Vagina (tissue), 2 donors: ENCODE measurements around the gene ARHGAP33. TPM values are rescaled to one million over a fixed set of nuclear protein-coding genes. Genes with fewer than 3 reads are reported as not detected.

ENCODE experiments used
- DNase-seq, 2 donors: peaks; one replicate each; pipeline ENCODE4 v3.0.0-alpha.2; 2017; ENCODE audit errors: extremely low spot score in 2 of 2
- H3K27ac ChIP-seq: fragments of 200-600 bp; sonication (generic); one replicate; pipeline ENCODE4 v1.5.1; 2019
- H3K27me3 ChIP-seq: fragments of 200-600 bp; sonication (generic); one replicate; pipeline ENCODE4 v1.5.1; 2019
- H3K36me3 ChIP-seq, 2 donors: fragments of 200-600 bp; sonication (generic); one replicate each; pipeline ENCODE4 v1.5.1; 2017 to 2019
- H3K4me1 ChIP-seq: fragments of 200-600 bp; sonication (generic); one replicate; pipeline ENCODE4 v1.5.1; 2019
- H3K4me3 ChIP-seq, 2 donors: fragments of 200-600 bp; sonication (generic); 1 replicate in 1 of 2; 2 replicates in 1 of 2; pipeline ENCODE4 v1.5.1; 2016 to 2019
- H3K9me3 ChIP-seq: fragments of 200-600 bp; sonication (generic); one replicate; pipeline ENCODE4 v1.5.1; 2019
- POLR2A ChIP-seq, 2 donors: fragments of 450-650 bp; IDR thresholded peaks; one replicate each; pipeline ENCODE4 v1.6.1; 2017; ENCODE audit warnings: antibody characterized with exemption in 2 of 2, mild to moderate bottlenecking in 2 of 2, moderate library complexity in 2 of 2
- POLR2AphosphoS5 ChIP-seq, 2 donors: sonication (generic); formaldehyde crosslinking; IDR thresholded peaks; one replicate each; pipeline ENCODE4 v1.9.0; 2017; ENCODE audit warnings: antibody characterized with exemption in 2 of 2, mild to moderate bottlenecking in 2 of 2, low read depth in 1 of 2; ENCODE audit not compliant: insufficient read depth in 1 of 2
- intact Hi-C: fragments of 100-400 bp; cut with DNase I; formaldehyde crosslinking; loops from one replicate; pipeline ENCODE4 v1.15.1; 2023
- total RNA-seq: library from RNA; depleted of rRNA; stranded (reverse); fragments of >200 nt; gene quantifications from one replicate; pipeline ENCODE4 v1.2.3, GENCODE V29; 2016
- TF ChIP-seq, protein P1 (sequence below), 3 experiments: fragments of 450-650 bp in 2 of 3; fragments of 200-600 bp in 1 of 3; sonication (generic) in 1 of 3; IDR thresholded peaks; one replicate each; pipeline ENCODE4 v1.5.1; 2017 to 2019; ENCODE audit warnings: antibody characterized with exemption in 3 of 3, mild to moderate bottlenecking in 2 of 3, moderate library complexity in 2 of 3

The ARHGAP33 gene
- total RNA-seq, 1 donor from 2014 or later = 35.4 TPM

DNA sequence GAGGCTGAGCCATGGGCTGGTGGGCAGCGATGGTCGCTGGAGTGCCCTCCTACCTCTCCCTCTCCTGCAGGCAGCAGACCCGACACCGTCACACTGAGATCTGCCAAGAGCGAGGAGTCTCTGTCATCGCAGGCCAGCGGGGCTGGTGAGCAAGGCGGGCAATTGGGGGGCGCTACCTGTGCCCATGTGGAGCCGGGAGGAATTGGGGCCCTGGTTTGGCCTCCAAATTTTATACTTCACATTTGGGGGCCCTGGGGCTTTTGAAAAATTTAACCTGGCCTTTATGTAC is 9.9 kb downstream of the ARHGAP33 start:
- Histone ChIP-seq H3K27me3 (no peaks in the 10 kb centered on the region), H3K4me1 (no peaks in the 10 kb centered on the region), H3K4me3 (no peak overlapping the region), H3K27ac (no peak overlapping the region), H3K36me3 (peaks cover 0 to 16% of the 10 kb centered on the region in 2 donors), H3K9me3 (no peaks in the 10 kb centered on the region)
- DNase-seq = no peak
- intact Hi-C loops = no loop called here
- TF ChIP-seq, protein P1, sequence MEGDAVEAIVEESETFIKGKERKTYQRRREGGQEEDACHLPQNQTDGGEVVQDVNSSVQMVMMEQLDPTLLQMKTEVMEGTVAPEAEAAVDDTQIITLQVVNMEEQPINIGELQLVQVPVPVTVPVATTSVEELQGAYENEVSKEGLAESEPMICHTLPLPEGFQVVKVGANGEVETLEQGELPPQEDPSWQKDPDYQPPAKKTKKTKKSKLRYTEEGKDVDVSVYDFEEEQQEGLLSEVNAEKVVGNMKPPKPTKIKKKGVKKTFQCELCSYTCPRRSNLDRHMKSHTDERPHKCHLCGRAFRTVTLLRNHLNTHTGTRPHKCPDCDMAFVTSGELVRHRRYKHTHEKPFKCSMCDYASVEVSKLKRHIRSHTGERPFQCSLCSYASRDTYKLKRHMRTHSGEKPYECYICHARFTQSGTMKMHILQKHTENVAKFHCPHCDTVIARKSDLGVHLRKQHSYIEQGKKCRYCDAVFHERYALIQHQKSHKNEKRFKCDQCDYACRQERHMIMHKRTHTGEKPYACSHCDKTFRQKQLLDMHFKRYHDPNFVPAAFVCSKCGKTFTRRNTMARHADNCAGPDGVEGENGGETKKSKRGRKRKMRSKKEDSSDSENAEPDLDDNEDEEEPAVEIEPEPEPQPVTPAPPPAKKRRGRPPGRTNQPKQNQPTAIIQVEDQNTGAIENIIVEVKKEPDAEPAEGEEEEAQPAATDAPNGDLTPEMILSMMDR (IDR thresholded peaks at IDR 0.05) = no peak
- no peak for TF ChIP-seq POLR2A (IDR thresholded peaks at IDR 0.05)

DNA sequence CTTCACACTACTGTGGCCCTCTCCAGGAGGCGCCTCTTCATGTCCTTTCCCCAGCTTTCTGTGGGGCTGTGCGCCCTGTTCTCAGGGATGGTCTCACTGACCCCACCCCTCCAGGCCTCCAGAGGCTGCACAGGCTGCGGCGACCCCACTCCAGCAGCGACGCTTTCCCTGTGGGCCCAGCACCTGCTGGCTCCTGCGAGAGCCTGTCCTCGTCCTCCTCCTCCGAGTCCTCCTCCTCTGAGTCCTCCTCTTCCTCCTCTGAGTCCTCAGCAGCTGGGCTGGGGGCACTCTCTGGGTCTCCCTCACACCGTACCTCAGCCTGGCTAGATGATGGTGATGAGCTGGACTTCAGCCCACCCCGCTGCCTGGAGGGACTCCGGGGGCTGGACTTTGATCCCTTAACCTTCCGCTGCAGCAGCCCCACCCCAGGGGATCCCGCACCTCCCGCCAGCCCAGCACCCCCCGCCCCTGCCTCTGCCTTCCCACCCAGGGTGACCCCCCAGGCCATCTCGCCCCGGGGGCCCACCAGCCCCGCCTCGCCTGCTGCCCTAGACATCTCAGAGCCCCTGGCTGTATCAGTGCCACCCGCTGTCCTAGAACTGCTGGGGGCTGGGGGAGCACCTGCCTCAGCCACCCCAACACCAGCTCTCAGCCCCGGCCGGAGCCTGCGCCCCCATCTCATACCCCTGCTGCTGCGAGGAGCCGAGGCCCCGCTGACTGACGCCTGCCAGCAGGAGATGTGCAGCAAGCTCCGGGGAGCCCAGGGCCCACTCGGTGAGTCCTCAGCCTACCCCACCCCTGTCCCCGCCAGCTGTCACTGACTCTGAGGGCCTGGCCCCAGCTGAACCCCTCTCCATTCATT is 11.2 kb downstream of the ARHGAP33 start:
- DNase-seq = no peak
- Histone ChIP-seq H3K4me3 (no peak overlapping the region), H3K27ac (no peak overlapping the region), H3K9me3 (no peaks in the 10 kb centered on the region), H3K36me3 (peaks cover 0 to 4% of the 10 kb centered on the region in 2 donors), H3K4me1 (no peaks in the 10 kb centered on the region), H3K27me3 (no peaks in the 10 kb centered on the region)
- TF ChIP-seq POLR2AphosphoS5 (IDR thresholded peaks at IDR 0.05; ENCODE audit: insufficient read depth in 1 of 2, low read depth in 1 of 2) = no peak
- TF ChIP-seq, protein P1 (IDR thresholded peaks at IDR 0.05) = no peak
- TF ChIP-seq POLR2A (IDR thresholded peaks at IDR 0.05) = no peak
- intact Hi-C loops = no loop called here

DNA sequence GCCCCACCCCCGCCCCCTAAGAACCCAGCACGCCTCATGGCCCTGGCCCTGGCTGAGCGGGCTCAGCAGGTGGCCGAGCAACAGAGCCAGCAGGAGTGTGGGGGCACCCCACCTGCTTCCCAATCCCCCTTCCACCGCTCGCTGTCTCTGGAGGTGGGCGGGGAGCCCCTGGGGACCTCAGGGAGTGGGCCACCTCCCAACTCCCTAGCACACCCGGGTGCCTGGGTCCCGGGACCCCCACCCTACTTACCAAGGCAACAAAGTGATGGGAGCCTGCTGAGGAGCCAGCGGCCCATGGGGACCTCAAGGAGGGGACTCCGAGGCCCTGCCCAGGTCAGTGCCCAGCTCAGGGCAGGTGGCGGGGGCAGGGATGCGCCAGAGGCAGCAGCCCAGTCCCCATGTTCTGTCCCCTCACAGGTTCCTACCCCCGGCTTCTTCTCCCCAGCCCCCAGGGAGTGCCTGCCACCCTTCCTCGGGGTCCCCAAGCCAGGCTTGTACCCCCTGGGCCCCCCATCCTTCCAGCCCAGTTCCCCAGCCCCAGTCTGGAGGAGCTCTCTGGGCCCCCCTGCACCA is 11.9 kb downstream of the ARHGAP33 start:
- Histone ChIP-seq H3K4me3 (no peak overlapping the region), H3K4me1 (no peaks in the 10 kb centered on the region), H3K9me3 (no peaks in the 10 kb centered on the region), H3K36me3 (peaks cover 0 to 1% of the 10 kb centered on the region in 2 donors), H3K27ac (no peak overlapping the region), H3K27me3 (no peaks in the 10 kb centered on the region)
- no peak for DNase-seq
- TF ChIP-seq POLR2A (IDR thresholded peaks at IDR 0.05) (no peak), POLR2AphosphoS5 (IDR thresholded peaks at IDR 0.05; ENCODE audit: insufficient read depth in 1 of 2, low read depth in 1 of 2) (no peak)
- TF ChIP-seq, protein P1 (IDR thresholded peaks at IDR 0.05) = no peak
- intact Hi-C loops = no loop called here

DNA sequence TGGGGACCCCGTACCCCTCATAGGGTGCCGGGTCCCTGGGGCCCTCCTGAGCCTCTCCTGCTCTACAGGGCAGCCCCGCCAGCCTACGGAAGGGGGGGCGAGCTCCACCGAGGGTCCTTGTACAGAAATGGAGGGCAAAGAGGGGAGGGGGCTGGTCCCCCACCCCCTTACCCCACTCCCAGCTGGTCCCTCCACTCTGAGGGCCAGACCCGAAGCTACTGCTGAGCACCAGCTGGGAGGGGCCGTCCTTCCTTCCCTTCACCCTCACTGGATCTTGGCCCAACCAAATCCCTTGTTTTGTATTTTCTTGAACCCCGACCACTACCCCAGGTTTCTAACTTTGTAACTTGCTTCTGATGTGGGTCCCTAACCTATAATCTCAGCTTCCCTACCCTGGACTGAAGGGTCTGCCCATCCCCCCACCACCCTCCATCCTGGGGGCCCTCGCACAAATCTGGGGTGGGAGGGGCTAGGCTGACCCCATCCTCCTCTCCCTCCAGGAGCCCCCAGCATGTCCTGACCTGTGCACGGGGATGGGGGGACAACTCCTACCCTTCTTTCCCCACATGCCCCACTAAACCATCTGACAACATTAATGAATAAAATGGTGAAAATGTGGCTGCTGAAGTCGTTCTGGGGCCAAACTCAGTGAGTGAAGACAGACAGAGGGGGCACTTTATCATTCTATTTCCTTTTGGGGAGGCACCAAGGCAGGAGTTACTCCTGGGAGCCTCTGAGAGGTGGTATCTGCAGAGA is 13.0 kb downstream of the ARHGAP33 start:
- TF ChIP-seq POLR2AphosphoS5 (IDR thresholded peaks at IDR 0.05; ENCODE audit: insufficient read depth in 1 of 2, low read depth in 1 of 2) (no peak), POLR2A (IDR thresholded peaks at IDR 0.05) (no peak)
- TF ChIP-seq, protein P1 (IDR thresholded peaks at IDR 0.05) = no peak
- Histone ChIP-seq H3K36me3 (no peaks in the 10 kb centered on the region), H3K27ac (no peak overlapping the region), H3K9me3 (no peaks in the 10 kb centered on the region), H3K27me3 (no peaks in the 10 kb centered on the region), H3K4me1 (no peaks in the 10 kb centered on the region), H3K4me3 (no peak overlapping the region)
- no peak for DNase-seq
- intact Hi-C loops = no loop called here
